ENCODE results near the gene BCAS4.

DNA sequence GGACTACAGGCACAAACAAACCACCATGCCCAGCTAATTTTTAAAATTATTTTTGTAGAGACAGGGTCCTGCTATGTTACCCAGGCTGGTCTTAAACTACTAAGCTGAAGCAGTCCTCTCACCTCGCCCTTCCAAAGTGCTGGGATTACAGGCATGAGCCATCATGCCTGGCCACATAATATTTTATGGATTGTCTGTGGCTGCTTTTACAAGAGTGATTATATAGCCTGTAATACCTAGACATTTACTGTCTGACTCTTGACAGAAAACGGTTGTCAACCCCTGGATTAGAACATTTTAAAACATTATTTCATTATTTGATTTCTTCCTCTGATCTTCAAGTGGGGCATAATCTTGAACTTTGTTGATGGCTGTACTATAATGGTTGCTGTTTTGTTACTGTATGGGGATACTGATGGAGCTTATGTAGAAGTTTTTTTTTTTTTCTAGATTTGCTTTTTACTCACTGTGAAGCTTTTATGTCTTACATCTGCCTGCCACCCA, 49.2 kb upstream of the BCAS4 start:
- no peak for TF ChIP-seq EZH2phosphoT487 (IDR thresholded peaks at IDR 0.05; ENCODE audit: unreplicated experiment)
- TF ChIP-seq, protein P1, sequence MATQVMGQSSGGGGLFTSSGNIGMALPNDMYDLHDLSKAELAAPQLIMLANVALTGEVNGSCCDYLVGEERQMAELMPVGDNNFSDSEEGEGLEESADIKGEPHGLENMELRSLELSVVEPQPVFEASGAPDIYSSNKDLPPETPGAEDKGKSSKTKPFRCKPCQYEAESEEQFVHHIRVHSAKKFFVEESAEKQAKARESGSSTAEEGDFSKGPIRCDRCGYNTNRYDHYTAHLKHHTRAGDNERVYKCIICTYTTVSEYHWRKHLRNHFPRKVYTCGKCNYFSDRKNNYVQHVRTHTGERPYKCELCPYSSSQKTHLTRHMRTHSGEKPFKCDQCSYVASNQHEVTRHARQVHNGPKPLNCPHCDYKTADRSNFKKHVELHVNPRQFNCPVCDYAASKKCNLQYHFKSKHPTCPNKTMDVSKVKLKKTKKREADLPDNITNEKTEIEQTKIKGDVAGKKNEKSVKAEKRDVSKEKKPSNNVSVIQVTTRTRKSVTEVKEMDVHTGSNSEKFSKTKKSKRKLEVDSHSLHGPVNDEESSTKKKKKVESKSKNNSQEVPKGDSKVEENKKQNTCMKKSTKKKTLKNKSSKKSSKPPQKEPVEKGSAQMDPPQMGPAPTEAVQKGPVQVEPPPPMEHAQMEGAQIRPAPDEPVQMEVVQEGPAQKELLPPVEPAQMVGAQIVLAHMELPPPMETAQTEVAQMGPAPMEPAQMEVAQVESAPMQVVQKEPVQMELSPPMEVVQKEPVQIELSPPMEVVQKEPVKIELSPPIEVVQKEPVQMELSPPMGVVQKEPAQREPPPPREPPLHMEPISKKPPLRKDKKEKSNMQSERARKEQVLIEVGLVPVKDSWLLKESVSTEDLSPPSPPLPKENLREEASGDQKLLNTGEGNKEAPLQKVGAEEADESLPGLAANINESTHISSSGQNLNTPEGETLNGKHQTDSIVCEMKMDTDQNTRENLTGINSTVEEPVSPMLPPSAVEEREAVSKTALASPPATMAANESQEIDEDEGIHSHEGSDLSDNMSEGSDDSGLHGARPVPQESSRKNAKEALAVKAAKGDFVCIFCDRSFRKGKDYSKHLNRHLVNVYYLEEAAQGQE (IDR thresholded peaks at IDR 0.05; ENCODE audit: unreplicated experiment) = no peak
- no peak for TF ChIP-seq CTCF (conservative IDR thresholded peaks at IDR 0.05; ENCODE audit: low read depth in 2 of 2)
- TF ChIP-seq POLR2AphosphoS5 (IDR thresholded peaks at IDR 0.05; ENCODE audit: low read depth) = no peak
- TF ChIP-seq ZNF331 (CRISPR knock-in tag; IDR thresholded peaks at IDR 0.05; ENCODE audit: low read depth) = no peak
- TF ChIP-seq, protein P2, sequence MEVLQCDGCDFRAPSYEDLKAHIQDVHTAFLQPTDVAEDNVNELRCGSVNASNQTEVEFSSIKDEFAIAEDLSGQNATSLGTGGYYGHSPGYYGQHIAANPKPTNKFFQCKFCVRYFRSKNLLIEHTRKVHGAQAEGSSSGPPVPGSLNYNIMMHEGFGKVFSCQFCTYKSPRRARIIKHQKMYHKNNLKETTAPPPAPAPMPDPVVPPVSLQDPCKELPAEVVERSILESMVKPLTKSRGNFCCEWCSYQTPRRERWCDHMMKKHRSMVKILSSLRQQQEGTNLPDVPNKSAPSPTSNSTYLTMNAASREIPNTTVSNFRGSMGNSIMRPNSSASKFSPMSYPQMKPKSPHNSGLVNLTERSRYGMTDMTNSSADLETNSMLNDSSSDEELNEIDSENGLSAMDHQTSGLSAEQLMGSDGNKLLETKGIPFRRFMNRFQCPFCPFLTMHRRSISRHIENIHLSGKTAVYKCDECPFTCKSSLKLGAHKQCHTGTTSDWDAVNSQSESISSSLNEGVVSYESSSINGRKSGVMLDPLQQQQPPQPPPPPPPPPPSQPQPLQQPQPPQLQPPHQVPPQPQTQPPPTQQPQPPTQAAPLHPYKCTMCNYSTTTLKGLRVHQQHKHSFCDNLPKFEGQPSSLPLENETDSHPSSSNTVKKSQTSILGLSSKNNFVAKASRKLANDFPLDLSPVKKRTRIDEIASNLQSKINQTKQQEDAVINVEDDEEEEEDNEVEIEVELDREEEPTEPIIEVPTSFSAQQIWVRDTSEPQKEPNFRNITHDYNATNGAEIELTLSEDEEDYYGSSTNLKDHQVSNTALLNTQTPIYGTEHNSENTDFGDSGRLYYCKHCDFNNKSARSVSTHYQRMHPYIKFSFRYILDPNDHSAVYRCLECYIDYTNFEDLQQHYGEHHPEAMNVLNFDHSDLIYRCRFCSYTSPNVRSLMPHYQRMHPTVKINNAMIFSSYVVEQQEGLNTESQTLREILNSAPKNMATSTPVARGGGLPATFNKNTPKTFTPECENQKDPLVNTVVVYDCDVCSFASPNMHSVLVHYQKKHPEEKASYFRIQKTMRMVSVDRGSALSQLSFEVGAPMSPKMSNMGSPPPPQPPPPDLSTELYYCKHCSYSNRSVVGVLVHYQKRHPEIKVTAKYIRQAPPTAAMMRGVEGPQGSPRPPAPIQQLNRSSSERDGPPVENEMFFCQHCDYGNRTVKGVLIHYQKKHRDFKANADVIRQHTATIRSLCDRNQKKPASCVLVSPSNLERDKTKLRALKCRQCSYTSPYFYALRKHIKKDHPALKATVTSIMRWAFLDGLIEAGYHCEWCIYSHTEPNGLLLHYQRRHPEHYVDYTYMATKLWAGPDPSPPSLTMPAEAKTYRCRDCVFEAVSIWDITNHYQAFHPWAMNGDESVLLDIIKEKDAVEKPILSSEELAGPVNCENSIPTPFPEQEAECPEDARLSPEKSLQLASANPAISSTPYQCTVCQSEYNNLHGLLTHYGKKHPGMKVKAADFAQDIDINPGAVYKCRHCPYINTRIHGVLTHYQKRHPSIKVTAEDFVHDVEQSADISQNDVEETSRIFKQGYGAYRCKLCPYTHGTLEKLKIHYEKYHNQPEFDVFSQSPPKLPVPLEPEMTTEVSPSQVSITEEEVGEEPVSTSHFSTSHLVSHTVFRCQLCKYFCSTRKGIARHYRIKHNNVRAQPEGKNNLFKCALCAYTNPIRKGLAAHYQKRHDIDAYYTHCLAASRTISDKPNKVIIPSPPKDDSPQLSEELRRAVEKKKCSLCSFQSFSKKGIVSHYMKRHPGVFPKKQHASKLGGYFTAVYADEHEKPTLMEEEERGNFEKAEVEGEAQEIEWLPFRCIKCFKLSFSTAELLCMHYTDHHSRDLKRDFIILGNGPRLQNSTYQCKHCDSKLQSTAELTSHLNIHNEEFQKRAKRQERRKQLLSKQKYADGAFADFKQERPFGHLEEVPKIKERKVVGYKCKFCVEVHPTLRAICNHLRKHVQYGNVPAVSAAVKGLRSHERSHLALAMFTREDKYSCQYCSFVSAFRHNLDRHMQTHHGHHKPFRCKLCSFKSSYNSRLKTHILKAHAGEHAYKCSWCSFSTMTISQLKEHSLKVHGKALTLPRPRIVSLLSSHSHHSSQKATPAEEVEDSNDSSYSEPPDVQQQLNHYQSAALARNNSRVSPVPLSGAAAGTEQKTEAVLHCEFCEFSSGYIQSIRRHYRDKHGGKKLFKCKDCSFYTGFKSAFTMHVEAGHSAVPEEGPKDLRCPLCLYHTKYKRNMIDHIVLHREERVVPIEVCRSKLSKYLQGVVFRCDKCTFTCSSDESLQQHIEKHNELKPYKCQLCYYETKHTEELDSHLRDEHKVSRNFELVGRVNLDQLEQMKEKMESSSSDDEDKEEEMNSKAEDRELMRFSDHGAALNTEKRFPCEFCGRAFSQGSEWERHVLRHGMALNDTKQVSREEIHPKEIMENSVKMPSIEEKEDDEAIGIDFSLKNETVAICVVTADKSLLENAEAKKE (CRISPR knock-in tag; IDR thresholded peaks at IDR 0.05) = no peak
- TF ChIP-seq NANOG (IDR thresholded peaks at IDR 0.05; ENCODE audit: borderline replicate concordance) = no peak
- no peak for TF ChIP-seq EZH2 (IDR thresholded peaks at IDR 0.05; ENCODE audit: low read depth, unreplicated experiment)
- TF ChIP-seq ZNF114 (CRISPR knock-in tag; IDR thresholded peaks at IDR 0.05) = no peak
- TF ChIP-seq CREB1 (CRISPR knock-in tag; IDR thresholded peaks at IDR 0.05; ENCODE audit: low read depth) = no peak

Data from GM23338 (cell line).